Skeletal muscle cell (primary cell): Measurements from ENCODE around the gene IRS1.
"Not testable (repeated sequence)": the region's sequence is repeated elsewhere in the genome, so short reads cannot be mapped to it uniquely, and the experiment has no call there.

ENCODE experiments used
- DNase-seq: peaks from one replicate; pipeline ENCODE4 v3.0.0-alpha.2; 2010; ENCODE audit warnings: low read depth
- H3K4me3 ChIP-seq: 2 replicates; pipeline ENCODE4 v1.5.1; 2011; ENCODE audit warnings: low read depth, mild to moderate bottlenecking, control low read depth, low read length, moderate library complexity

The IRS1 gene

GRCh38 chr2:226799211-226799975 lies at the start of gene IRS1:
Gene IRS1, minus strand, starts transcription at chr2:226799820. Its CDS starts 1,082 bp downstream, at chr2:226798738.
- peak within 1 kb of the TSS; percentile 73 for H3K4me3 ChIP-seq
- DNase-seq, result peak; percentile 57

GRCh38 chr2:226849349-226849748 lies 49.7 kb upstream of the IRS1 start:
- no peak for DNase-seq
- H3K4me3 ChIP-seq, result no peak overlapping the region

GRCh38 chr2:226847511-226847910 lies 47.9 kb upstream of the IRS1 start:
- DNase-seq, result no peak
- no peak overlapping the region for H3K4me3 ChIP-seq

GRCh38 chr2:226847090-226847489 lies 47.5 kb upstream of the IRS1 start:
- DNase-seq, result no peak
- no peak overlapping the region for H3K4me3 ChIP-seq

- no peak overlapping the region for H3K4me3 ChIP-seq
- no peak for DNase-seq
Measured at GRCh38 chr2:226845386-226846116, 45.9 kb upstream of the IRS1 start.

GRCh38 chr2:226843001-226843400 lies 43.4 kb upstream of the IRS1 start:
- DNase-seq, H3K4me3 ChIP-seq: not testable (repeated sequence)

GRCh38 chr2:226839951-226840350 lies 40.3 kb upstream of the IRS1 start:
- DNase-seq, result no peak

GRCh38 chr2:226839161-226839560 lies 39.5 kb upstream of the IRS1 start:
- no peak overlapping the region for H3K4me3 ChIP-seq
- no peak for DNase-seq

More at GRCh38 chr2:226839951-226840350, 40.3 kb upstream of the IRS1 start:
- no peak overlapping the region for H3K4me3 ChIP-seq

- DNase-seq, result no peak
- H3K4me3 ChIP-seq, result no peak overlapping the region
Measured at GRCh38 chr2:226838722-226839121, 39.1 kb upstream of the IRS1 start.

- no peak overlapping the region for H3K4me3 ChIP-seq
- no peak for DNase-seq
Measured at GRCh38 chr2:226837787-226838603, 38.4 kb upstream of the IRS1 start.

GRCh38 chr2:226837334-226837733 lies 37.7 kb upstream of the IRS1 start:
- no peak overlapping the region for H3K4me3 ChIP-seq
- no peak for DNase-seq

GRCh38 chr2:226836548-226836885 lies 36.9 kb upstream of the IRS1 start:
- H3K4me3 ChIP-seq, result peak overlapping the region; percentile 64
- DNase-seq, result no peak

- H3K4me3 ChIP-seq, result peak within 1 kb of the TSS; percentile 64
- DNase-seq, result peak; percentile 91
Measured at GRCh38 chr2:226835796-226836547, 36.4 kb upstream of the IRS1 start, which contains the start of gene RHBDD1. Gene RHBDD1, plus strand, starts transcription at chr2:226836054. Its CDS starts 28,640 bp downstream, at chr2:226864694.

GRCh38 chr2:226835420-226835795 lies 35.8 kb upstream of the IRS1 start:
- no peak for DNase-seq
- peak overlapping the region; percentile 64 for H3K4me3 ChIP-seq

GRCh38 chr2:226834880-226835279 lies 35.3 kb upstream of the IRS1 start:
- peak overlapping the region; percentile 64 for H3K4me3 ChIP-seq
- DNase-seq, result not testable (repeated sequence)

GRCh38 chr2:226832061-226832460 lies 32.4 kb upstream of the IRS1 start:
- H3K4me3 ChIP-seq, result no peak overlapping the region
- DNase-seq, result no peak

- no peak for DNase-seq
- H3K4me3 ChIP-seq, result no peak overlapping the region
Measured at GRCh38 chr2:226831266-226831665, 31.6 kb upstream of the IRS1 start.

GRCh38 chr2:226829721-226830631 lies 30.4 kb upstream of the IRS1 start:
- no peak for DNase-seq
- no peak overlapping the region for H3K4me3 ChIP-seq
